HEK293 (cell line): ENCODE data around the gene MRM1.

Experiments
- EGR2 ChIP-seq: fragments of 450-650 bp; formaldehyde crosslinking; IDR thresholded peaks from 2 replicates; pipeline ENCODE4 v1.5.1; 2016; ENCODE audit warnings: low read depth, missing biosample characterization, missing genetic modification characterization
- FEZF1 ChIP-seq: fragments of 450-650 bp; formaldehyde crosslinking; IDR thresholded peaks from 2 replicates; pipeline ENCODE4 v1.5.1; 2016; ENCODE audit warnings: missing biosample characterization, missing genetic modification characterization
- KLF10 ChIP-seq: fragments of 450-650 bp; IDR thresholded peaks from 2 replicates; pipeline ENCODE4 v1.5.1; 2018; ENCODE audit warnings: missing biosample characterization, mild to moderate bottlenecking, missing genetic modification characterization
- KLF16 ChIP-seq: fragments of 450-650 bp; formaldehyde crosslinking; IDR thresholded peaks from 2 replicates; pipeline ENCODE4 v1.5.1; 2017; ENCODE audit warnings: missing biosample characterization, missing genetic modification characterization
- KLF8 ChIP-seq: fragments of 450-650 bp; formaldehyde crosslinking; IDR thresholded peaks from 2 replicates; pipeline ENCODE4 v1.5.1; 2016; ENCODE audit warnings: missing biosample characterization, missing genetic modification characterization
- REST ChIP-seq: fragments of 450-650 bp; formaldehyde crosslinking; IDR thresholded peaks from 2 replicates; pipeline ENCODE4 v1.5.1; 2016; ENCODE audit warnings: missing biosample characterization, missing genetic modification characterization
- SP7 ChIP-seq: fragments of 450-650 bp; formaldehyde crosslinking; IDR thresholded peaks from 2 replicates; pipeline ENCODE4 v1.5.1; 2016; ENCODE audit warnings: missing biosample characterization, missing genetic modification characterization
- YY1 ChIP-seq: fragments of 450-650 bp; formaldehyde crosslinking; IDR thresholded peaks from 2 replicates; pipeline ENCODE4 v1.5.1; 2018; ENCODE audit warnings: missing biosample characterization, missing genetic modification characterization
- ZBTB11 ChIP-seq: fragments of 450-650 bp; formaldehyde crosslinking; conservative IDR thresholded peaks from 2 replicates; pipeline ENCODE4 v1.5.1; 2016; ENCODE audit warnings: low read depth, missing biosample characterization, missing genetic modification characterization
- ZBTB21 ChIP-seq: fragments of 450-650 bp; formaldehyde crosslinking; IDR thresholded peaks from 2 replicates; pipeline ENCODE4 v1.5.1; 2017; ENCODE audit warnings: missing biosample characterization, missing genetic modification characterization
- ZBTB8A ChIP-seq: fragments of 450-650 bp; formaldehyde crosslinking; IDR thresholded peaks from 2 replicates; pipeline ENCODE4 v1.5.1; 2016; ENCODE audit warnings: missing biosample characterization, missing genetic modification characterization
- ZFHX2 ChIP-seq: fragments of 450-650 bp; formaldehyde crosslinking; conservative IDR thresholded peaks from 2 replicates; pipeline ENCODE4 v1.5.1; 2016; ENCODE audit warnings: missing biosample characterization, missing genetic modification characterization
- ZFP69B ChIP-seq: fragments of 450-650 bp; formaldehyde crosslinking; IDR thresholded peaks from 2 replicates; pipeline ENCODE4 v1.5.1; 2016; ENCODE audit warnings: missing biosample characterization, missing genetic modification characterization
- ZNF114 ChIP-seq: fragments of 450-650 bp; formaldehyde crosslinking; IDR thresholded peaks from 2 replicates; pipeline ENCODE4 v1.5.0; 2017; ENCODE audit warnings: missing biosample characterization, missing genetic modification characterization
- ZNF121 ChIP-seq: fragments of 450-650 bp; formaldehyde crosslinking; IDR thresholded peaks from 2 replicates; pipeline ENCODE4 v1.5.1; 2016; ENCODE audit warnings: missing biosample characterization, missing genetic modification characterization
- ZNF138 ChIP-seq: fragments of 450-650 bp; formaldehyde crosslinking; IDR thresholded peaks from 2 replicates; pipeline ENCODE4 v1.5.1; 2016; ENCODE audit warnings: missing biosample characterization, missing genetic modification characterization, borderline replicate concordance
- ZNF157 ChIP-seq: fragments of 450-650 bp; formaldehyde crosslinking; IDR thresholded peaks from 2 replicates; pipeline ENCODE4 v1.5.1; 2016; ENCODE audit warnings: missing biosample characterization, missing genetic modification characterization
- ZNF174 ChIP-seq: fragments of 450-650 bp; formaldehyde crosslinking; IDR thresholded peaks from 2 replicates; pipeline ENCODE4 v1.5.0; 2017; ENCODE audit warnings: missing biosample characterization, mild to moderate bottlenecking, missing genetic modification characterization
- ZNF221 ChIP-seq: fragments of 450-650 bp; formaldehyde crosslinking; IDR thresholded peaks from 2 replicates; pipeline ENCODE4 v1.5.1; 2017; ENCODE audit warnings: missing biosample characterization, missing genetic modification characterization, borderline replicate concordance
- ZNF239 ChIP-seq: fragments of 450-650 bp; formaldehyde crosslinking; IDR thresholded peaks from 2 replicates; pipeline ENCODE4 v1.5.1; 2016; ENCODE audit warnings: missing biosample characterization, missing genetic modification characterization
- ZNF362 ChIP-seq: fragments of 450-650 bp; formaldehyde crosslinking; IDR thresholded peaks from 2 replicates; pipeline ENCODE4 v1.5.1; 2016; ENCODE audit warnings: missing biosample characterization, missing genetic modification characterization
- ZNF394 ChIP-seq: fragments of 450-650 bp; formaldehyde crosslinking; IDR thresholded peaks from 2 replicates; pipeline ENCODE4 v1.5.1; 2016; ENCODE audit warnings: missing biosample characterization, missing genetic modification characterization, mild to moderate bottlenecking, moderate library complexity, borderline replicate concordance
- ZNF510 ChIP-seq: fragments of 450-650 bp; formaldehyde crosslinking; IDR thresholded peaks from 2 replicates; pipeline ENCODE4 v1.5.1; 2018; ENCODE audit warnings: mild to moderate bottlenecking, missing genetic modification characterization, missing biosample characterization; ENCODE audit not compliant: insufficient replicate concordance
- ZNF530 ChIP-seq: fragments of 450-650 bp; formaldehyde crosslinking; IDR thresholded peaks from 2 replicates; pipeline ENCODE4 v1.5.1; 2016; ENCODE audit warnings: low read depth, missing biosample characterization, missing genetic modification characterization
- ZNF548 ChIP-seq: fragments of 450-650 bp; formaldehyde crosslinking; IDR thresholded peaks from 2 replicates; pipeline ENCODE4 v1.5.1; 2016; ENCODE audit warnings: missing biosample characterization, missing genetic modification characterization
- ZNF558 ChIP-seq: fragments of 450-650 bp; formaldehyde crosslinking; IDR thresholded peaks from 2 replicates; pipeline ENCODE4 v1.5.1; 2016; ENCODE audit warnings: missing biosample characterization, missing genetic modification characterization
- ZNF560 ChIP-seq: fragments of 450-650 bp; formaldehyde crosslinking; IDR thresholded peaks from 2 replicates; pipeline ENCODE4 v1.5.1; 2017; ENCODE audit warnings: missing biosample characterization, missing genetic modification characterization, borderline replicate concordance
- ZNF621 ChIP-seq: fragments of 450-650 bp; formaldehyde crosslinking; IDR thresholded peaks from 2 replicates; pipeline ENCODE4 v1.5.1; 2017; ENCODE audit warnings: missing biosample characterization, missing genetic modification characterization
- ZNF626 ChIP-seq: fragments of 450-650 bp; sonication (Bioruptor Pico); formaldehyde crosslinking; IDR thresholded peaks from 2 replicates; pipeline ENCODE4 v1.5.1; 2018; ENCODE audit warnings: missing biosample characterization, missing genetic modification characterization, inconsistent platforms
- ZNF639 ChIP-seq: fragments of 450-650 bp; formaldehyde crosslinking; IDR thresholded peaks from 2 replicates; pipeline ENCODE4 v1.5.1; 2016; ENCODE audit warnings: missing biosample characterization, missing genetic modification characterization
- ZNF777 ChIP-seq: fragments of 450-650 bp; formaldehyde crosslinking; IDR thresholded peaks from 2 replicates; pipeline ENCODE4 v1.5.1; 2017; ENCODE audit warnings: missing biosample characterization, missing genetic modification characterization, borderline replicate concordance
- ZNF837 ChIP-seq: fragments of 450-650 bp; formaldehyde crosslinking; IDR thresholded peaks from 2 replicates; pipeline ENCODE4 v1.5.1; 2016; ENCODE audit warnings: missing biosample characterization, missing genetic modification characterization

The MRM1 gene

GRCh38 chr17:36601303-36602029 is at the start of gene MRM1 (continued):
- 0 out of 2 replicates have a peak, but pooled peaks have one; percentile 23 for TF ChIP-seq REST (tag by site-specific recombination)
- no peak for TF ChIP-seq YY1
- TF ChIP-seq ZNF558 = no peak
- peak; percentile 37 for TF ChIP-seq EGR2 (tag by site-specific recombination)
- TF ChIP-seq KLF10 (tag by site-specific recombination) = peak; percentile 65; the same call in 1 of the 2 replicates
- TF ChIP-seq ZNF639 = no peak; the same call in 1 of the 2 replicates
- 0 out of 2 replicates have a peak, but pooled peaks have one; percentile 11 for TF ChIP-seq ZBTB21
- TF ChIP-seq ZBTB11 (tag by site-specific recombination) = peak; percentile 98
- peak; percentile 57; the same call in 1 of the 2 replicates for TF ChIP-seq SP7 (tag by site-specific recombination)
- TF ChIP-seq FEZF1 (tag by site-specific recombination) = no peak
- TF ChIP-seq ZNF548 (tag by site-specific recombination) = no peak
- TF ChIP-seq ZNF777 (tag by site-specific recombination) = no peak; the same call in 1 of the 2 replicates
- TF ChIP-seq ZNF530 (tag by site-specific recombination) = no peak
- TF ChIP-seq ZNF510 = no peak
- TF ChIP-seq ZNF362 (tag by site-specific recombination) = no peak
- peak; percentile 59 for TF ChIP-seq ZFHX2 (tag by site-specific recombination)
- no peak for TF ChIP-seq ZNF138
- TF ChIP-seq ZBTB8A (tag by site-specific recombination) = 0 out of 2 replicates have a peak, but pooled peaks have one; percentile 31
- TF ChIP-seq ZFP69B (tag by site-specific recombination) = peak; percentile 88
- TF ChIP-seq KLF16 = peak; percentile 65
- TF ChIP-seq ZNF621 (tag by site-specific recombination) = no peak
- TF ChIP-seq ZNF221 (tag by site-specific recombination) = no peak
- TF ChIP-seq ZNF394 (tag by site-specific recombination) = peak; percentile 77
- no peak for TF ChIP-seq ZNF157 (tag by site-specific recombination)
- TF ChIP-seq ZNF560 (tag by site-specific recombination) = no peak
- TF ChIP-seq ZNF837 (tag by site-specific recombination) = no peak
- peak; percentile 55 for TF ChIP-seq KLF8 (tag by site-specific recombination)
- no peak for TF ChIP-seq ZNF626 (tag by site-specific recombination)
- no peak for TF ChIP-seq ZNF114
- no peak for TF ChIP-seq ZNF121 (tag by site-specific recombination)
- TF ChIP-seq ZNF174 = no peak
- no peak for TF ChIP-seq ZNF239
